22Rv1 (cell line): Measurements from ENCODE around the gene ZACN.

Experiments used
- H3K27ac ChIP-seq: fragments of 450-650 bp; 2 replicates; pipeline ENCODE4 v1.5.1; 2017
- CTCF ChIP-seq: fragments of 450-650 bp; IDR thresholded peaks from 2 replicates; pipeline ENCODE4 v1.5.1; 2017; ENCODE audit warnings: mild to moderate bottlenecking
- ZFX ChIP-seq: fragments of 450-650 bp; IDR thresholded peaks from 2 replicates; pipeline ENCODE4 v1.6.1; 2017; ENCODE audit warnings: antibody characterized with exemption, borderline replicate concordance

ZACN gene

GRCh38 chr17:76131692-76132573 lies 53.0 kb downstream of the ZACN start:
- H3K27ac ChIP-seq: no peak overlapping the region
- TF ChIP-seq ZFX (no peak), CTCF (no peak)
